Measurements from ENCODE around the gene MBD4.

- TF ChIP-seq CTCF (IDR thresholded peaks at IDR 0.05) (no peak), EP300 (IDR thresholded peaks at IDR 0.05) (no peak), POLR2A (IDR thresholded peaks at IDR 0.05; ENCODE audit: low read depth) (no peak), POLR2AphosphoS5 (IDR thresholded peaks at IDR 0.05) (no peak)
Measured at GRCh38 chr3:129441215-129441614, 1.5 kb upstream of the MBD4 start.
